ENCODE data around the gene INTS7.

- TF ChIP-seq CTCF (IDR thresholded peaks at IDR 0.05; ENCODE audit: low read depth, low read length): no peak
- TF ChIP-seq MYC (IDR thresholded peaks at IDR 0.05; ENCODE audit: low read depth, low read length): no peak
These were observed 138.4 kb downstream of the INTS7 start for GRCh38 chr1:211896958-211897357.
